B cell (primary cell): ENCODE measurements around the gene PEAK1.

Experiments
- CTCF ChIP-seq: fragments of 200-600 bp; IDR thresholded peaks from one replicate; pipeline ENCODE4 v1.8.0; 2022; ENCODE audit warnings: antibody characterized with exemption, mild to moderate bottlenecking
- EZH2 ChIP-seq: IDR thresholded peaks from 2 replicates; pipeline ENCODE4 v1.6.1; 2012; ENCODE audit warnings: borderline replicate concordance, low read depth, mild to moderate bottlenecking, moderate library complexity, low read length; ENCODE audit not compliant: insufficient read depth, poor library complexity, severe bottlenecking

DNA sequence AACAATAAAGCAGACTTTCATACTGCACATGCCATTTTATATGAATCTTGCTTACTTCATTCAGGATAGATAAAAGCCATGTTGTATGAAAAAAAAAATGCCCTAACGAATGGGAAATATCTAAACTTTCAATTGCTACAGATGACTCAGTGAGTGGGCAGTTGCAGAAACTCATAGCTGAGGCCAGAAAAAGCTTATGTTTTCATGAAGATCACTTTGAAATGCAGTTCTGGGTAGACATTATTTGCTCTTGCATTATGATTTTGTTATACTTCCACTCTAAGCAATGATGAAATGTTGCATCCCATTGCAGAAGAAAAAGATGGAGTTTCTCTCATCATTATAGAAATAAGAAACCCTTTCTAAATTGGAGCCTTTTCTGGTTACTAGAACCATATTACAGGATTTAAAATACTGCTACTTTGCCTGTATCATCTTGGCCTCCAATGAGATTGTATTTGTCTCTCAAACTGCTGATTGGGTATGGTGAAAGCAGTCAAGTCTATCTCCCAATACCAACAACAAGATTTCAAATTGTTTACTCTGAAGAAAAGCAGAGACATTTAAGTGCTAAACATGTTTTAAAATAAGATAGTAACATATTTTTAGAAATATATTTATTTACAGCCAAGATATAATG is 17.0 kb downstream of the PEAK1 start:
- TF ChIP-seq CTCF, result no peak
- TF ChIP-seq EZH2, result no peak
